Measurements from ENCODE around the gene ING2.
"Not testable (repeated sequence)": the region's sequence is repeated elsewhere in the genome, so short reads cannot be mapped to it uniquely, and the experiment has no call there.

GRCh38 chr4:183482515-183483095, 22.3 kb upstream of the ING2 start:
- not testable (repeated sequence) for TF ChIP-seq EP300, POLR2A (IDR thresholded peaks at IDR 0.05)
- TF ChIP-seq, protein P1, sequence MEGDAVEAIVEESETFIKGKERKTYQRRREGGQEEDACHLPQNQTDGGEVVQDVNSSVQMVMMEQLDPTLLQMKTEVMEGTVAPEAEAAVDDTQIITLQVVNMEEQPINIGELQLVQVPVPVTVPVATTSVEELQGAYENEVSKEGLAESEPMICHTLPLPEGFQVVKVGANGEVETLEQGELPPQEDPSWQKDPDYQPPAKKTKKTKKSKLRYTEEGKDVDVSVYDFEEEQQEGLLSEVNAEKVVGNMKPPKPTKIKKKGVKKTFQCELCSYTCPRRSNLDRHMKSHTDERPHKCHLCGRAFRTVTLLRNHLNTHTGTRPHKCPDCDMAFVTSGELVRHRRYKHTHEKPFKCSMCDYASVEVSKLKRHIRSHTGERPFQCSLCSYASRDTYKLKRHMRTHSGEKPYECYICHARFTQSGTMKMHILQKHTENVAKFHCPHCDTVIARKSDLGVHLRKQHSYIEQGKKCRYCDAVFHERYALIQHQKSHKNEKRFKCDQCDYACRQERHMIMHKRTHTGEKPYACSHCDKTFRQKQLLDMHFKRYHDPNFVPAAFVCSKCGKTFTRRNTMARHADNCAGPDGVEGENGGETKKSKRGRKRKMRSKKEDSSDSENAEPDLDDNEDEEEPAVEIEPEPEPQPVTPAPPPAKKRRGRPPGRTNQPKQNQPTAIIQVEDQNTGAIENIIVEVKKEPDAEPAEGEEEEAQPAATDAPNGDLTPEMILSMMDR (IDR thresholded peaks at IDR 0.05), result not testable (repeated sequence)

Data from upper lobe of left lung (tissue), 4 donors.